AG04450 (cell line): Measurements from ENCODE around the gene HMGXB3. TPM values are rescaled to one million over a fixed set of nuclear protein-coding genes. Genes with fewer than 3 reads are reported as not detected.

ENCODE experiments used
- CTCF ChIA-PET: fragments of 300-600, 350-600 bp; formaldehyde crosslinking; extraction: SDS; loops from one replicate; lab custom pipeline; 2022; ENCODE audit warnings: antibody characterized with exemption, inconsistent platforms; lab: Charles Lee
- POLR2A ChIA-PET: fragments of 350-600 bp; formaldehyde crosslinking; extraction: SDS; loops from one replicate; lab custom pipeline; 2021; ENCODE audit warnings: antibody characterized with exemption, inconsistent platforms; lab: Yijun Ruan, JAX
- DNase-seq: peaks from one replicate; pipeline ENCODE4 v3.0.0-alpha.2; 2011; ENCODE audit warnings: low read depth, low spot score
- H3K27ac ChIP-seq: one replicate; pipeline ENCODE4 v1.5.1; 2012; ENCODE audit warnings: low read depth, low read length, control low read depth
- H3K27me3 ChIP-seq: one replicate; pipeline ENCODE4 v1.6.0; 2012; ENCODE audit warnings: low read length; ENCODE audit not compliant: control insufficient read depth, insufficient read depth
- H3K4me3 ChIP-seq: 2 replicates; pipeline ENCODE4 v1.5.1; 2011; ENCODE audit warnings: mild to moderate bottlenecking, low read depth, low read length, control low read depth
- H3K9me3 ChIP-seq: 2 replicates; pipeline ENCODE4 v1.5.1; 2012; ENCODE audit warnings: low read length; ENCODE audit not compliant: control insufficient read depth, insufficient read depth
- CTCF ChIP-seq: IDR thresholded peaks from 2 replicates; pipeline ENCODE4 v1.5.1; 2011; ENCODE audit warnings: low read depth, low read length, control low read depth, inconsistent platforms
- polyA plus RNA-seq: library from polyadenylated mRNA; depleted of rRNA; stranded (reverse); fragments of >200 nt; gene quantifications from 2 replicates; pipeline ENCODE4 v1.2.3, GENCODE V29; 2011; rRNA removed
- small RNA-seq: library from RNA; depleted of rRNA; stranded (forward); fragments of <200 nt; gene quantifications from one replicate; pipeline ENCODE3, GENCODE V24; 2012; ENCODE audit warnings: low read depth; ENCODE audit not compliant: insufficient read length

The HMGXB3 gene
- polyA plus RNA-seq, 1 experiment = 37.0 TPM

- CTCF ChIA-PET = no interaction called here
Observed at GRCh38 chr5:150085950-150086715, 85.6 kb downstream of the HMGXB3 start, which contains the start of gene CSF1R. Gene CSF1R, minus strand, starts transcription at chr5:150086554. Its CDS starts 127 bp downstream, at chr5:150086427.

GRCh38 chr5:150092159-150092787, 91.7 kb downstream of the HMGXB3 start:
- TF ChIP-seq CTCF = no peak
- Histone ChIP-seq H3K9me3 (no peaks in the 10 kb centered on the region), H3K27ac (no peak overlapping the region), H3K4me3 (no peak overlapping the region), H3K27me3 (peaks cover 17% of the 10 kb centered on the region)
- POLR2A ChIA-PET = no interaction called here
- no peak for DNase-seq
- CTCF ChIA-PET = no interaction called here

More at GRCh38 chr5:150085950-150086715, 85.6 kb downstream of the HMGXB3 start, which contains the start of gene CSF1R:
- Histone ChIP-seq H3K9me3 (no peaks in the 10 kb centered on the region), H3K27ac (no peak within 1 kb of the TSS), H3K4me3 (no peak within 1 kb of the TSS), H3K27me3 (peaks cover 23% of the 10 kb centered on the region)
- POLR2A ChIA-PET = no interaction called here
- no peak for DNase-seq
- no peak for TF ChIP-seq CTCF

DNA sequence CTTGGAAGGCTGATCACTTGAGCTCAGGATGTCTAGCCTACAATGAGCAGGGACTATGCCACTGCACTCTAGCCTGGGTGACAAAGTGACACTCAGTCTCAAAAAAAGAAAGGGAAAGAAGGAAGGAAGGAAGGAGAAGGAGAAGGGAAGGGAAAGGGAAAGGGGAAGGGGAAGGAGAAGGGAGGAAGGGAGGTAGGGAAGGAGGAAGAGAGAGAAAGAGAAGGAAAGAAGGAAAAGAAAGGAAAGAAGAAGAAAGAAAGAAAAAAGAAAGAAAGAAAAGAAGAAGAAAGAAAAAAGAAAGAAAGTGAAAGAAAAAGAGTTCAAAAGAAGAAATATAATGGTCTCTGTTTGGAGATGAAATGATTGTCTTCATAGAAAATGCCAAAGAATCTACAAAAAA, 96.6 kb downstream of the HMGXB3 start:
- CTCF ChIA-PET = interaction anchor here (0.5 to 0.8 kb wide), 2 partner anchors 15 to 354 kb away, joined by 3 to 5 read pairs; no protein-coding TSS in a partner anchor
- Histone ChIP-seq H3K9me3 (no peaks in the 10 kb centered on the region), H3K27ac (no peak overlapping the region), H3K4me3 (no peak overlapping the region), H3K27me3 (peaks cover 3% of the 10 kb centered on the region)
- TF ChIP-seq CTCF = no peak
- POLR2A ChIA-PET = interaction anchor here (0.5 kb wide), 1 partner anchor 31 kb away, joined by 3 read pairs; no protein-coding TSS in a partner anchor
- no peak for DNase-seq

DNA sequence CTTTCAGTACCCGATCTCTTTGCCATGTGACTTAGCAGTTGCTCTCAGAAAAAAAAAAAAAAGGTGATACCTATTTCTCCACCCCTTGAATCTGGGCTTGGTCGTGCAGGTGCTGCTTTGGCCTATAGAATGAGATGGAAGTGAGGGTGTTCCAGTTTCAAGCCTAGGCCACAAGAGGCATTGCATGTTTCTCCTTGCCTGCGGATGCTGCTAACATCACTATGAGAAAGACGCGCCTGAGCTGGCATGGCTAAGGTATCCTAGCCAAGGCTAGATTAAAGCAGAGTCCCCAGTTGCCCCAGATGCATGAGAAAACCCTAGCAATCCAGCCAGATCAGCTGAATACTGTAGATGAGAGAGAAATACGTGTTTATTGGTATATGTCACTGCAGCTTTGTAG, 100.5 kb downstream of the HMGXB3 start:
- CTCF ChIA-PET = no interaction called here
- POLR2A ChIA-PET = no interaction called here

More for the DNA sequence above, 100.5 kb downstream of the HMGXB3 start:
- Histone ChIP-seq H3K9me3 (no peaks in the 10 kb centered on the region), H3K27ac (no peak overlapping the region), H3K27me3 (peaks cover 3% of the 10 kb centered on the region), H3K4me3 (no peak overlapping the region)
- TF ChIP-seq CTCF = no peak
- DNase-seq = no peak

Small RNAs within 50 kb of the gene (small RNA-seq; reads per million reads assigned to genes)
- not detected for gene RF00019

Other genes with a start within 250 kb of the HMGXB3 start
- not detected in 2 replicates for gene PDE6A, start 55.9 kb upstream of the HMGXB3 start, polyA plus RNA-seq
- 6.6 and 9.7 TPM in 2 replicates for gene SLC26A2, start 40.0 kb upstream of the HMGXB3 start, polyA plus RNA-seq
- 6.5 and 6.7 TPM in 2 replicates for gene TIGD6, start 85 bp upstream of the HMGXB3 start, polyA plus RNA-seq
- gene CSF1R, start 85.8 kb downstream of the HMGXB3 start, polyA plus RNA-seq = 0.09 and 0.12 TPM in 2 replicates
- 118 and 149 TPM in 2 replicates for gene PDGFRB, start 155.1 kb downstream of the HMGXB3 start, polyA plus RNA-seq
- gene CDX1, start 166.0 kb downstream of the HMGXB3 start, polyA plus RNA-seq = 0.30 and 0.41 TPM in 2 replicates
- not detected in 2 replicates for gene SLC6A7, start 189.3 kb downstream of the HMGXB3 start, polyA plus RNA-seq